HepG2 (cell line): ENCODE data around the gene SYNGR2. TPM values are rescaled to one million over a fixed set of nuclear protein-coding genes. Genes with fewer than 3 reads are reported as not detected.

ENCODE experiments used
- AHR ChIP-seq: IDR thresholded peaks from 2 replicates; pipeline ENCODE4 v1.6.1; 2018; ENCODE audit warnings: missing genetic modification reagents, missing compliant biosample characterization
- BCL3 ChIP-seq: sonication (generic); formaldehyde crosslinking; IDR thresholded peaks from 2 replicates; pipeline ENCODE4 v1.5.1; 2020; ENCODE audit warnings: mild to moderate bottlenecking, missing genetic modification reagents, moderate library complexity
- ERF ChIP-seq: IDR thresholded peaks from 2 replicates; pipeline ENCODE4 v1.6.1; 2018; ENCODE audit warnings: missing biosample characterization, missing genetic modification reagents
- HDAC1 ChIP-seq: sonication (generic); formaldehyde crosslinking; IDR thresholded peaks from 2 replicates; pipeline ENCODE4 v1.5.1; 2020; ENCODE audit warnings: mild to moderate bottlenecking, missing genetic modification reagents
- HHEX ChIP-seq: IDR thresholded peaks from 2 replicates; pipeline ENCODE4 v1.6.1; 2016; ENCODE audit warnings: control low read depth
- MAFK ChIP-seq, 2 experiments: IDR thresholded peaks in 1 of 2; conservative IDR thresholded peaks in 1 of 2; 2 replicates each; pipeline ENCODE4 v1.6.1; 2011; ENCODE audit warnings: improper control_type of control experiment in 2 of 2, low read length in 2 of 2
- MAZ ChIP-seq, 2 experiments: sonication (generic) in 1 of 2; formaldehyde crosslinking in 1 of 2; IDR thresholded peaks; 2 replicates each; pipeline versions ENCODE4 v1.5.0 to v1.6.1; 2012 to 2020; ENCODE audit warnings: low read depth in 2 of 2, mild to moderate bottlenecking in 2 of 2, borderline replicate concordance in 1 of 2, improper control_type of control experiment in 1 of 2, low read length in 1 of 2, missing genetic modification reagents in 1 of 2, moderate library complexity in 1 of 2
- MIER2 ChIP-seq: IDR thresholded peaks from 2 replicates; pipeline ENCODE4 v1.6.1; 2016; ENCODE audit warnings: missing biosample characterization, missing genetic modification reagents
- MNT ChIP-seq: fragments of 450-650 bp; IDR thresholded peaks from 2 replicates; pipeline ENCODE4 v1.6.1; 2016
- NFE2L2 ChIP-seq: fragments of 150-350 bp; IDR thresholded peaks from 2 replicates; pipeline ENCODE4 v1.6.1; 2014; ENCODE audit warnings: low read length
- NONO ChIP-seq, 2 experiments: fragments of 450-650 bp in 1 of 2; sonication (generic) in 1 of 2; formaldehyde crosslinking in 1 of 2; IDR thresholded peaks in 1 of 2; conservative IDR thresholded peaks in 1 of 2; 2 replicates each; pipeline versions ENCODE4 v1.6.1 to v1.8.0; 2017 to 2022; ENCODE audit warnings: mild to moderate bottlenecking in 1 of 2, missing genetic modification reagents in 1 of 2, moderate library complexity in 1 of 2
- PHF21A ChIP-seq: sonication (generic); formaldehyde crosslinking; IDR thresholded peaks from 2 replicates; pipeline ENCODE4 v1.5.0; 2020; ENCODE audit warnings: mild to moderate bottlenecking, missing genetic modification reagents
- POLR2A ChIP-seq, 2 experiments: IDR thresholded peaks; 2 replicates each; pipeline ENCODE4 v1.6.1; 2011; ENCODE audit warnings: low read depth in 2 of 2, low read length in 2 of 2, mild to moderate bottlenecking in 1 of 2, moderate library complexity in 1 of 2; ENCODE audit not compliant: insufficient read depth in 1 of 2
- SMAD3 ChIP-seq: sonication (generic); formaldehyde crosslinking; IDR thresholded peaks from 2 replicates; pipeline ENCODE4 v1.4.0; 2020; ENCODE audit warnings: missing genetic modification reagents
- SNAPC4 ChIP-seq: sonication (generic); formaldehyde crosslinking; IDR thresholded peaks from 2 replicates; pipeline ENCODE4 v1.4.0; 2020; ENCODE audit warnings: mild to moderate bottlenecking, missing genetic modification reagents
- SOX6 ChIP-seq, 2 experiments: fragments of 450-650 bp in 1 of 2; sonication (generic) in 1 of 2; formaldehyde crosslinking in 1 of 2; IDR thresholded peaks; 2 replicates each; pipeline versions ENCODE4 v1.4.0 to v1.6.1; 2017 to 2020; ENCODE audit warnings: antibody characterized with exemption in 1 of 2, mild to moderate bottlenecking in 1 of 2, missing genetic modification reagents in 1 of 2
- TBX2 ChIP-seq: sonication (generic); formaldehyde crosslinking; IDR thresholded peaks from 2 replicates; pipeline ENCODE4 v1.5.0; 2020; ENCODE audit warnings: missing genetic modification reagents, mild to moderate bottlenecking, borderline replicate concordance
- ZBTB46 ChIP-seq: sonication (generic); formaldehyde crosslinking; IDR thresholded peaks from 2 replicates; pipeline ENCODE4 v1.4.0; 2020; ENCODE audit warnings: mild to moderate bottlenecking, missing genetic modification reagents, borderline replicate concordance
- ZFAT ChIP-seq: sonication (generic); formaldehyde crosslinking; conservative IDR thresholded peaks from 2 replicates; pipeline ENCODE4 v1.8.1; 2023; ENCODE audit warnings: missing genetic modification reagents, inconsistent platforms
- ZNF615 ChIP-seq: sonication (generic); formaldehyde crosslinking; IDR thresholded peaks from 2 replicates; pipeline ENCODE4 v1.5.0; 2020; ENCODE audit warnings: mild to moderate bottlenecking, missing genetic modification reagents, borderline replicate concordance
- ZNF788 ChIP-seq: sonication (generic); formaldehyde crosslinking; IDR thresholded peaks from 2 replicates; pipeline ENCODE4 v1.5.0; 2020; ENCODE audit warnings: mild to moderate bottlenecking, missing genetic modification reagents, borderline replicate concordance
- polyA plus RNA-seq, 8 experiments: library from polyadenylated mRNA; depleted of rRNA in 3 of 8; stranded (reverse) in 7 of 8; unstranded in 1 of 8; fragments of >200 nt; fragmentation: Illumina TruSeq in 4 of 8; extraction: Trizol in 4 of 8; gene quantifications; 2 replicates each; pipeline versions ENCODE4 v1.2.1 to v1.2.3, GENCODE V29; 2011 to 2016; ENCODE audit warnings: low read depth in 4 of 8, missing spikeins in 1 of 8, mixed read lengths in 1 of 8; ENCODE audit not compliant: insufficient read depth in 1 of 8
- total RNA-seq, 5 experiments: library from RNA; depleted of rRNA; stranded (reverse); fragments of >200 nt; fragmentation: Illumina TruSeq; extraction: Trizol; gene quantifications; 2 replicates each; pipeline ENCODE4 v1.2.3, GENCODE V29; 2016; ENCODE audit warnings: low read depth in 1 of 5

The SYNGR2 gene
- total and polyA plus RNA-seq, 2 of the 13 experiments (the other 11 are each of a cell fraction or from before 2014, with no cell fraction given): 46.7 to 170 TPM

GRCh38 chr17:78130090-78130436 is 38.3 kb upstream of the SYNGR2 start (continued):
- TF ChIP-seq SNAPC4 (CRISPR knock-in tag): no peak
- peak; percentile 73; the same call in 1 of the 2 replicates for TF ChIP-seq ZNF788 (CRISPR knock-in tag)
- TF ChIP-seq MNT: no peak
- no peak for TF ChIP-seq BCL3 (CRISPR knock-in tag)
- TF ChIP-seq HDAC1 (CRISPR knock-in tag): no peak
- no peak for TF ChIP-seq ZBTB46
- TF ChIP-seq POLR2A (IDR thresholded peaks at IDR 0.05; ENCODE audit: insufficient read depth in 1 of 2, low read depth in 2 of 2, low read length in 2 of 2): no peak
- no peak for TF ChIP-seq SMAD3 (CRISPR knock-in tag)
- TF ChIP-seq TBX2 (CRISPR knock-in tag): 0 out of 2 replicates have a peak, but pooled peaks have one; percentile 60
- no peak for TF ChIP-seq MAZ (IDR thresholded peaks at IDR 0.05; ENCODE audit: borderline replicate concordance, low read depth, low read length)
- TF ChIP-seq MAZ (CRISPR knock-in tag; IDR thresholded peaks at IDR 0.05; ENCODE audit: low read depth): 0 out of 2 replicates have a peak, but pooled peaks have one; percentile 55
- TF ChIP-seq MAFK (conservative IDR thresholded peaks at IDR 0.05 in 1 of 2, IDR thresholded peaks at IDR 0.05 in 1 of 2; ENCODE audit: low read length in 2 of 2): no peak
- TF ChIP-seq ZFAT: no peak
- TF ChIP-seq HHEX: no peak
- no peak for TF ChIP-seq NONO (IDR thresholded peaks at IDR 0.05)
- 0 out of 2 replicates have a peak, but pooled peaks have one; percentile 13 for TF ChIP-seq NONO (CRISPR knock-in tag; conservative IDR thresholded peaks at IDR 0.05)
- TF ChIP-seq AHR (CRISPR knock-in tag): peak; percentile 28; the same call in 1 of the 2 replicates
- no peak; the same call in 1 of the 2 replicates for TF ChIP-seq ERF (CRISPR knock-in tag)
- TF ChIP-seq MIER2 (CRISPR knock-in tag): no peak
- no peak for TF ChIP-seq ZNF615 (CRISPR knock-in tag)
- no peak for TF ChIP-seq SOX6 (IDR thresholded peaks at IDR 0.05)
- no peak for TF ChIP-seq SOX6 (CRISPR knock-in tag; IDR thresholded peaks at IDR 0.05)
- no peak for TF ChIP-seq NFE2L2
- TF ChIP-seq PHF21A: no peak
